Activated naive CD4-positive, alpha-beta T cell treated with anti-CD3 and anti-CD28 coated beads, Interleukin-2, amount 50 U/mL, for 72 hours (primary cell): ENCODE results near the gene MED15. TPM values are rescaled to one million over a fixed set of nuclear protein-coding genes. Genes with fewer than 3 reads are reported as not detected.
"Not testable (repeated sequence)": the region's sequence is repeated elsewhere in the genome, so short reads cannot be mapped to it uniquely, and the experiment has no call there.

Experiments used
- ATAC-seq, 2 donors: fragments of 150-1000 bp; cut with Tn5 transposase; 2 replicates each; pipeline ENCODE4 v1.10.0; 2021; ENCODE audit warnings: mild to moderate bottlenecking in 2 of 2, moderate library complexity in 2 of 2
- DNase-seq, 2 donors: peaks; one replicate each; pipeline ENCODE4 v3.0.0; 2021 to 2022; ENCODE audit warnings: low spot score in 2 of 2
- H3K27ac Mint-ChIP-seq, 2 donors: one replicate each; pipeline ENCODE4 v1.8.0; 2022; ENCODE audit warnings: mild to moderate bottlenecking in 2 of 2, mixed read lengths in 2 of 2
- H3K36me3 Mint-ChIP-seq, 2 donors: one replicate each; pipeline ENCODE4 v1.8.0; 2022; ENCODE audit warnings: mixed read lengths in 2 of 2
- H3K9me3 Mint-ChIP-seq, 2 donors: one replicate each; pipeline ENCODE4 v1.8.0; 2022; ENCODE audit warnings: mixed read lengths in 2 of 2
- total RNA-seq, 2 donors: library from RNA; stranded (reverse); gene quantifications; one replicate each; pipeline ENCODE4 v1.2.3, GENCODE V29; 2022

Gene MED15
- total RNA-seq, 2 donors from 2014 or later = 88.9 to 137 TPM

- ATAC-seq (no peak), DNase-seq (no peak)
- peaks cover 0 to 1% of the 10 kb centered on the region in 2 donors for H3K36me3 Mint-ChIP-seq
- H3K27ac Mint-ChIP-seq = no peak overlapping the region
- H3K9me3 Mint-ChIP-seq = no peaks in the 10 kb centered on the region
These were observed 7.6 kb upstream of the MED15 start for GRCh38 chr22:20499769-20500168.

GRCh38 chr22:20503816-20504215, 3.6 kb upstream of the MED15 start:
- H3K9me3 Mint-ChIP-seq = no peaks in the 10 kb centered on the region
- H3K36me3 Mint-ChIP-seq = peaks cover 12% of the 10 kb centered on the region in 2 donors
- no peak for DNase-seq
- ATAC-seq = no peak
- no peak overlapping the region for H3K27ac Mint-ChIP-seq

- ATAC-seq, DNase-seq, H3K27ac Mint-ChIP-seq, H3K9me3 Mint-ChIP-seq: not testable (repeated sequence)
- H3K36me3 Mint-ChIP-seq = peaks cover 18% of the 10 kb centered on the region in 2 donors
These were observed 3.0 kb upstream of the MED15 start for GRCh38 chr22:20504293-20504922.

- Mint-ChIP-seq H3K36me3 (peaks cover 22% of the 10 kb centered on the region in 2 donors), H3K9me3 (no peaks in the 10 kb centered on the region), H3K27ac (peak overlapping the region; percentile 99)
- no peak for ATAC-seq
- no peak for DNase-seq
These were observed 712 bp upstream of the MED15 start for GRCh38 chr22:20506543-20507252.

GRCh38 chr22:20508067-20508755, 801 bp downstream of the MED15 start:
- H3K36me3 Mint-ChIP-seq = peaks cover 22 to 28% of the 10 kb centered on the region in 2 donors
- ATAC-seq = peak; percentile 1 to 3
- not testable (repeated sequence) for DNase-seq, H3K9me3 Mint-ChIP-seq
- H3K27ac Mint-ChIP-seq = peak overlapping the region; percentile 99

GRCh38 chr22:20508815-20509271, 1.4 kb downstream of the MED15 start:
- no peak for ATAC-seq
- H3K27ac Mint-ChIP-seq = peak overlapping the region; percentile 99

GRCh38 chr22:20509344-20510047, 2.1 kb downstream of the MED15 start:
- H3K27ac Mint-ChIP-seq = peak overlapping the region; percentile 99
- H3K36me3 Mint-ChIP-seq = peaks cover 22 to 41% of the 10 kb centered on the region in 2 donors
- peak; percentile 41 to 62 for ATAC-seq
- no peaks in the 10 kb centered on the region for H3K9me3 Mint-ChIP-seq
- peak in 1 of 2 donors; percentile 33 for DNase-seq

More at GRCh38 chr22:20508815-20509271, 1.4 kb downstream of the MED15 start:
- DNase-seq = no peak
- peaks cover 22 to 34% of the 10 kb centered on the region in 2 donors for H3K36me3 Mint-ChIP-seq
- H3K9me3 Mint-ChIP-seq = no peaks in the 10 kb centered on the region

GRCh38 chr22:20510811-20511577, 3.6 kb downstream of the MED15 start:
- no peak for ATAC-seq
- Mint-ChIP-seq H3K9me3 (no peaks in the 10 kb centered on the region), H3K27ac (no peak overlapping the region), H3K36me3 (peaks cover 22 to 47% of the 10 kb centered on the region in 2 donors)
- no peak for DNase-seq

GRCh38 chr22:20511578-20512229, 4.3 kb downstream of the MED15 start:
- Mint-ChIP-seq H3K36me3 (peaks cover 22 to 47% of the 10 kb centered on the region in 2 donors), H3K9me3 (no peaks in the 10 kb centered on the region), H3K27ac (peak overlapping the region; percentile 14 to 70)
- ATAC-seq = no peak
- DNase-seq = no peak

- DNase-seq = no peak
- H3K27ac Mint-ChIP-seq = peak overlapping the region in 1 of 2 donors; percentile 41
- H3K9me3 Mint-ChIP-seq = no peaks in the 10 kb centered on the region
- H3K36me3 Mint-ChIP-seq = peaks cover 0 to 25% of the 10 kb centered on the region in 2 donors
- ATAC-seq = peak; percentile 59 to 71
These were observed 7.4 kb downstream of the MED15 start for GRCh38 chr22:20514658-20515406.

- no peak overlapping the region for H3K27ac Mint-ChIP-seq
These were observed 9.0 kb downstream of the MED15 start for GRCh38 chr22:20516399-20516798.

GRCh38 chr22:20517422-20517821, 10.0 kb downstream of the MED15 start:
- Mint-ChIP-seq H3K9me3 (no peaks in the 10 kb centered on the region), H3K36me3 (peaks cover 0 to 29% of the 10 kb centered on the region in 2 donors), H3K27ac (peak overlapping the region; percentile 41 to 93)
- ATAC-seq (peak; percentile 21 to 29), DNase-seq (no peak)

More at GRCh38 chr22:20516399-20516798, 9.0 kb downstream of the MED15 start:
- ATAC-seq (no peak), DNase-seq (no peak)
- no peaks in the 10 kb centered on the region for H3K9me3 Mint-ChIP-seq
- peaks cover 0 to 34% of the 10 kb centered on the region in 2 donors for H3K36me3 Mint-ChIP-seq

- ATAC-seq (no peak), DNase-seq (no peak)
- H3K9me3 Mint-ChIP-seq = no peaks in the 10 kb centered on the region
- H3K27ac Mint-ChIP-seq = peak overlapping the region; percentile 5 to 41
- peaks cover 0 to 29% of the 10 kb centered on the region in 2 donors for H3K36me3 Mint-ChIP-seq
These were observed 10.6 kb downstream of the MED15 start for GRCh38 chr22:20517841-20518592.

GRCh38 chr22:20519558-20519957, 12.1 kb downstream of the MED15 start:
- DNase-seq (no peak), ATAC-seq (no peak)
- Mint-ChIP-seq H3K27ac (peak overlapping the region; percentile 75 to 96), H3K9me3 (no peaks in the 10 kb centered on the region), H3K36me3 (peaks cover 0 to 14% of the 10 kb centered on the region in 2 donors)
